Sigmoid colon (tissue), 7 donors: ENCODE measurements around the gene FBXO30. TPM values are rescaled to one million over a fixed set of nuclear protein-coding genes. Genes with fewer than 3 reads are reported as not detected.
A peak's percentile ranks its signal among the peaks of the same experiment; 100 is the strongest.

Experiments
- DNase-seq: peaks from one replicate; pipeline ENCODE4 v3.0.0-alpha.2; 2019
- H3K27ac ChIP-seq, 4 donors: fragments of 200-600 bp; sonication (generic); one replicate each; pipeline ENCODE4 v1.5.1; 2016 to 2019; ENCODE audit warnings: mild to moderate bottlenecking in 1 of 4
- H3K27me3 ChIP-seq, 3 donors: fragments of 200-600 bp; sonication (generic); one replicate each; pipeline ENCODE4 v1.5.1; 2019; ENCODE audit warnings: mild to moderate bottlenecking in 1 of 3
- H3K36me3 ChIP-seq, 4 donors: fragments of 200-600 bp; sonication (generic); one replicate each; pipeline ENCODE4 v1.5.1; 2016 to 2019
- H3K4me1 ChIP-seq, 4 donors: fragments of 200-600 bp; sonication (generic); one replicate each; pipeline ENCODE4 v1.5.1; 2017 to 2019
- H3K4me3 ChIP-seq, 4 donors: fragments of 200-600 bp; sonication (generic); one replicate each; pipeline ENCODE4 v1.5.1; 2017 to 2019; ENCODE audit warnings: mild to moderate bottlenecking in 2 of 4, moderate library complexity in 1 of 4
- H3K9me3 ChIP-seq, 4 donors: fragments of 200-600 bp in 3 of 4; sonication (generic) in 3 of 4; one replicate each; pipeline versions ENCODE4 v1.5.1 to v1.6.1; 2013 to 2019
- EP300 ChIP-seq, 4 donors: sonication (generic); formaldehyde crosslinking; IDR thresholded peaks; one replicate each; pipeline ENCODE4 v1.6.1; 2017; ENCODE audit warnings: antibody characterized with exemption in 4 of 4
- POLR2A ChIP-seq, 2 donors: fragments of 450-650 bp; IDR thresholded peaks; one replicate each; pipeline ENCODE4 v1.6.1; 2016; ENCODE audit warnings: antibody characterized with exemption in 2 of 2, mild to moderate bottlenecking in 2 of 2, moderate library complexity in 2 of 2
- POLR2AphosphoS5 ChIP-seq, 4 donors: sonication (generic); formaldehyde crosslinking; IDR thresholded peaks; one replicate each; pipeline ENCODE4 v1.6.1; 2017; ENCODE audit warnings: antibody characterized with exemption in 4 of 4
- WGBS, 2 donors: extraction: QIAGEN DNeasy Blood & Tissue Kit; methylation state at CpG; one replicate each; pipeline ENCODE4 v1.1.7; 2013; 5-methylcytosine and 5-hydroxymethylcytosine counted together
- intact Hi-C: fragments of 100-400 bp; cut with DNase I; formaldehyde crosslinking; loops from one replicate; pipeline ENCODE4 v1.15.1; 2023
- polyA plus RNA-seq, 3 donors: library from polyadenylated mRNA; stranded (reverse); fragments of 200-250 nt; gene quantifications; one replicate each; pipeline ENCODE4 v1.2.3, GENCODE V29; 2013
- total RNA-seq, 4 donors: library from RNA; depleted of rRNA; stranded (reverse); fragments of >200 nt; gene quantifications; one replicate each; pipeline ENCODE4 v1.1.0, GENCODE V29; 2016
- TF ChIP-seq, protein P1 (sequence below), 4 experiments: fragments of 450-650 bp in 3 of 4; fragments of 200-600 bp in 1 of 4; IDR thresholded peaks; one replicate each; pipeline ENCODE4 v1.5.1; 2016 to 2019; ENCODE audit warnings: antibody characterized with exemption in 4 of 4, mild to moderate bottlenecking in 3 of 4, moderate library complexity in 2 of 4
- donor health status: healthy with polysubstance abuse.
- donor health status: Bipolar disorder and iron deficiency.
- donor health status: healthy.

The FBXO30 gene
- total and polyA plus RNA-seq, 7 donors, result 2.3 to 53.9 (median 37.9) TPM

DNA sequence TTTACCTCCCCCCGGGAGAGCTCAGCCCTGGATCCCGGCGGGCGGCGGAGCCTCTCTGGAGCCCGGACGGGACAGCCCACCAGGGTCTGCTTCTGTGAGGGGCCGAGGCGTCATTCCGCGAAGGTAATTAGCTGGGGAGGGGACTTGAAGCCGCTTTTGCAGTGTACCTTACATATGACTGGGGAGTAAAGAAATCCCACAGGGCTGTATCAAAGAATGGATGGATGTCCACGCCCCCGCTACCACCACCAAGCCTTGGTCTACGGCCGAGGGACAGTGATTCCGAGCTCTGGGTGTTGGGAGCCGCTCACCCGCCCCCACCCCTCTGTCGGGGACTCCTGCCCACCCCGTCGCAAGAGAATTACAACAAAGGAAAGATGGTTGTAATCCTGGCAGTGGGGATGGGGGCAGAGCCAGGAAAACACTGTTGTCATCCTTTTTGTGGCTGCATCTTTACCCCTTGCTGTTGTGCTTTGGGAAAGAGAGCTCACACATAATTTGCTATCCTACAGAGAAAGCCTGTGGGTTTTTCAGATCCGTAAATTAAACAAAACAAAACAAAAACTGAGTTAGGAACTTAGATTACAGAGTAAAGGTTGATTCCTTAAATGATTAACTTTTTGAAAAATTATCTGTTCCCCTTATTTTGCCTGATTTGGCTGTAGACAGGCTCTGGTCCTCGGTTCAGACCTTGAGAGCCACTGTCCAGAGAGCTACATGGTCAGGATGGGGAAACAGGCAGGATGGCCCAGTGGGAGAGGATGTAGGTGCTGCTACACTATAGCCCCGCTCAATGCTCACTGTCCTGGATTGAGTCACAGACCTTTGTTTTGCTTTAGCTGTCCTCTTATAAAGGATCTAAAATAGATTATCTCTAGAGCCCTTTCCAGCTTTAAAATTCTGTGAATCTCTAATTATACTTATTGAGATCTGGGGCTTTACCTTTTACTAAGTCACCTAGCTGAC is 997 bp upstream of the FBXO30 start:
- Histone ChIP-seq H3K4me3 (peak overlapping the region; percentile 47 to 91 (median 76)), H3K27ac (peak overlapping the region; percentile 89 to 98 (median 96)), H3K4me1 (peaks cover 0 to 40% (median 30%) of the 10 kb centered on the region in 4 donors), H3K36me3 (no peaks in the 10 kb centered on the region), H3K27me3 (no peaks in the 10 kb centered on the region), H3K9me3 (no peaks in the 10 kb centered on the region)
- peak; percentile 71 for DNase-seq
- peak in 1 of 4 donors; percentile 47 for TF ChIP-seq POLR2AphosphoS5 (IDR thresholded peaks at IDR 0.05)
- TF ChIP-seq, protein P1, sequence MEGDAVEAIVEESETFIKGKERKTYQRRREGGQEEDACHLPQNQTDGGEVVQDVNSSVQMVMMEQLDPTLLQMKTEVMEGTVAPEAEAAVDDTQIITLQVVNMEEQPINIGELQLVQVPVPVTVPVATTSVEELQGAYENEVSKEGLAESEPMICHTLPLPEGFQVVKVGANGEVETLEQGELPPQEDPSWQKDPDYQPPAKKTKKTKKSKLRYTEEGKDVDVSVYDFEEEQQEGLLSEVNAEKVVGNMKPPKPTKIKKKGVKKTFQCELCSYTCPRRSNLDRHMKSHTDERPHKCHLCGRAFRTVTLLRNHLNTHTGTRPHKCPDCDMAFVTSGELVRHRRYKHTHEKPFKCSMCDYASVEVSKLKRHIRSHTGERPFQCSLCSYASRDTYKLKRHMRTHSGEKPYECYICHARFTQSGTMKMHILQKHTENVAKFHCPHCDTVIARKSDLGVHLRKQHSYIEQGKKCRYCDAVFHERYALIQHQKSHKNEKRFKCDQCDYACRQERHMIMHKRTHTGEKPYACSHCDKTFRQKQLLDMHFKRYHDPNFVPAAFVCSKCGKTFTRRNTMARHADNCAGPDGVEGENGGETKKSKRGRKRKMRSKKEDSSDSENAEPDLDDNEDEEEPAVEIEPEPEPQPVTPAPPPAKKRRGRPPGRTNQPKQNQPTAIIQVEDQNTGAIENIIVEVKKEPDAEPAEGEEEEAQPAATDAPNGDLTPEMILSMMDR (IDR thresholded peaks at IDR 0.05), result no peak
- TF ChIP-seq POLR2A (IDR thresholded peaks at IDR 0.05), result no peak
- no peak for TF ChIP-seq EP300 (IDR thresholded peaks at IDR 0.05)
- 5 to 8% methylated on average over 25 of the region's 25 CpGs for WGBS, 2 donors
- intact Hi-C loops, result no loop called here

GRCh38 chr6:145814035-145814500 is 527 bp downstream of the FBXO30 start:
- peaks cover 0 to 56% (median 45%) of the 10 kb centered on the region in 4 donors for H3K4me1 ChIP-seq
- 1% methylated on average over 33 of the region's 33 CpGs for WGBS, 2 donors
- no peaks in the 10 kb centered on the region for H3K36me3 ChIP-seq
- TF ChIP-seq POLR2AphosphoS5 (IDR thresholded peaks at IDR 0.05), result peak in 3 of 4 donors; percentile 61 to 72 (median 68)
- TF ChIP-seq, protein P1 (IDR thresholded peaks at IDR 0.05), result no peak
- intact Hi-C loops, result loop anchor here (1.0 kb wide), 1 partner anchor 79 kb away; the partner anchor contains the start of gene EPM2A
- DNase-seq, result peak; percentile 69
- H3K27me3 ChIP-seq, result no peaks in the 10 kb centered on the region
- peak overlapping the region; percentile 89 to 98 (median 96) for H3K27ac ChIP-seq
- H3K9me3 ChIP-seq, result no peaks in the 10 kb centered on the region
- H3K4me3 ChIP-seq, result peak overlapping the region; percentile 47 to 91 (median 76)

GRCh38 chr6:145813285-145814034 is 1.1 kb downstream of the FBXO30 start:
- peaks cover 0 to 62% (median 45%) of the 10 kb centered on the region in 4 donors for H3K4me1 ChIP-seq
- peak overlapping the region; percentile 89 to 98 (median 96) for H3K27ac ChIP-seq

GRCh38 chr6:145811741-145812140 is 2.9 kb downstream of the FBXO30 start:
- Histone ChIP-seq H3K9me3 (no peaks in the 10 kb centered on the region), H3K4me1 (peaks cover 0 to 71% (median 52%) of the 10 kb centered on the region in 4 donors), H3K36me3 (no peaks in the 10 kb centered on the region), H3K27me3 (no peaks in the 10 kb centered on the region), H3K27ac (peak overlapping the region; percentile 89 to 98 (median 96)), H3K4me3 (peak overlapping the region; percentile 47 to 91 (median 76))
- TF ChIP-seq, protein P1 (IDR thresholded peaks at IDR 0.05), result no peak
- no peak for TF ChIP-seq POLR2A (IDR thresholded peaks at IDR 0.05)
- no peak for TF ChIP-seq EP300 (IDR thresholded peaks at IDR 0.05)
- TF ChIP-seq POLR2AphosphoS5 (IDR thresholded peaks at IDR 0.05), result no peak
- DNase-seq, result no peak
- WGBS, 2 donors, result 83 to 89% methylated on average over 1 of the region's 1 CpG
- intact Hi-C loops, result loop anchor here (2.0 kb wide), 2 partner anchors 77 to 153 kb away; partner anchors contain the start of gene SHPRH

More at GRCh38 chr6:145813285-145814034, 1.1 kb downstream of the FBXO30 start:
- no peaks in the 10 kb centered on the region for H3K27me3 ChIP-seq
- TF ChIP-seq, protein P1 (IDR thresholded peaks at IDR 0.05), result no peak
- peak in 2 of 4 donors; percentile 13 to 28 for TF ChIP-seq POLR2AphosphoS5 (IDR thresholded peaks at IDR 0.05)
- H3K4me3 ChIP-seq, result peak overlapping the region; percentile 47 to 91 (median 76)
- DNase-seq, result no peak
- H3K36me3 ChIP-seq, result no peaks in the 10 kb centered on the region
- 11 to 17% methylated on average over 12 of the region's 12 CpGs for WGBS, 2 donors
- no peaks in the 10 kb centered on the region for H3K9me3 ChIP-seq
- intact Hi-C loops, result loop anchor here (1.0 to 2.0 kb wide), 3 partner anchors 75 to 151 kb away; partner anchors contain the start of genes EPM2A and SHPRH
